ENCODE measurements around the gene PIGR.

Gene PIGR

GRCh38 chr1:206958144-206958543 lies 11.9 kb upstream of the PIGR start:
- ATAC-seq, result no peak
- TF ChIP-seq ZNF70 (CRISPR knock-in tag; IDR thresholded peaks at IDR 0.05) (no peak), ESRRG (CRISPR knock-in tag; IDR thresholded peaks at IDR 0.05) (no peak), PATZ1 (CRISPR knock-in tag; IDR thresholded peaks at IDR 0.05; ENCODE audit: borderline replicate concordance) (no peak), ISL1 (CRISPR knock-in tag; IDR thresholded peaks at IDR 0.05) (no peak), ZC3H10 (CRISPR knock-in tag; IDR thresholded peaks at IDR 0.05) (no peak), ZFP30 (CRISPR knock-in tag; IDR thresholded peaks at IDR 0.05) (no peak), ZNF565 (CRISPR knock-in tag; conservative IDR thresholded peaks at IDR 0.05; ENCODE audit: low read depth) (no peak), RARB (CRISPR knock-in tag; IDR thresholded peaks at IDR 0.05) (no peak)
- TF ChIP-seq, protein P1, sequence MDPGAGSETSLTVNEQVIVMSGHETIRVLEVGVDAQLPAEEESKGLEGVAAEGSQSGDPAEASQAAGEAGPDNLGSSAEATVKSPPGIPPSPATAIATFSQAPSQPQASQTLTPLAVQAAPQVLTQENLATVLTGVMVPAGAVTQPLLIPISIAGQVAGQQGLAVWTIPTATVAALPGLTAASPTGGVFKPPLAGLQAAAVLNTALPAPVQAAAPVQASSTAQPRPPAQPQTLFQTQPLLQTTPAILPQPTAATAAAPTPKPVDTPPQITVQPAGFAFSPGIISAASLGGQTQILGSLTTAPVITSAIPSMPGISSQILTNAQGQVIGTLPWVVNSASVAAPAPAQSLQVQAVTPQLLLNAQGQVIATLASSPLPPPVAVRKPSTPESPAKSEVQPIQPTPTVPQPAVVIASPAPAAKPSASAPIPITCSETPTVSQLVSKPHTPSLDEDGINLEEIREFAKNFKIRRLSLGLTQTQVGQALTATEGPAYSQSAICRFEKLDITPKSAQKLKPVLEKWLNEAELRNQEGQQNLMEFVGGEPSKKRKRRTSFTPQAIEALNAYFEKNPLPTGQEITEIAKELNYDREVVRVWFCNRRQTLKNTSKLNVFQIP (CRISPR knock-in tag; IDR thresholded peaks at IDR 0.05; ENCODE audit: borderline replicate concordance, low read depth), result no peak

- ATAC-seq, result no peak
- TF ChIP-seq RARB (CRISPR knock-in tag; IDR thresholded peaks at IDR 0.05) (no peak), ISL1 (CRISPR knock-in tag; IDR thresholded peaks at IDR 0.05) (no peak), ZNF70 (CRISPR knock-in tag; IDR thresholded peaks at IDR 0.05) (no peak), ESRRG (CRISPR knock-in tag; IDR thresholded peaks at IDR 0.05) (no peak), ZFP3 (CRISPR knock-in tag; IDR thresholded peaks at IDR 0.05) (no peak), SNAI2 (CRISPR knock-in tag; IDR thresholded peaks at IDR 0.05) (no peak), ZC3H10 (CRISPR knock-in tag; IDR thresholded peaks at IDR 0.05) (no peak), TOX (CRISPR knock-in tag; IDR thresholded peaks at IDR 0.05; ENCODE audit: borderline replicate concordance) (no peak), ZNF565 (CRISPR knock-in tag; conservative IDR thresholded peaks at IDR 0.05; ENCODE audit: low read depth) (no peak), OSR1 (CRISPR knock-in tag; IDR thresholded peaks at IDR 0.05) (no peak), ARNTL (CRISPR knock-in tag; IDR thresholded peaks at IDR 0.05; ENCODE audit: borderline replicate concordance, low read depth) (no peak), PATZ1 (CRISPR knock-in tag; IDR thresholded peaks at IDR 0.05; ENCODE audit: borderline replicate concordance) (no peak)
- TF ChIP-seq, protein P1 (CRISPR knock-in tag; IDR thresholded peaks at IDR 0.05; ENCODE audit: borderline replicate concordance, low read depth), result no peak
These were observed 11.4 kb upstream of the PIGR start for GRCh38 chr1:206957639-206958038.

DNA sequence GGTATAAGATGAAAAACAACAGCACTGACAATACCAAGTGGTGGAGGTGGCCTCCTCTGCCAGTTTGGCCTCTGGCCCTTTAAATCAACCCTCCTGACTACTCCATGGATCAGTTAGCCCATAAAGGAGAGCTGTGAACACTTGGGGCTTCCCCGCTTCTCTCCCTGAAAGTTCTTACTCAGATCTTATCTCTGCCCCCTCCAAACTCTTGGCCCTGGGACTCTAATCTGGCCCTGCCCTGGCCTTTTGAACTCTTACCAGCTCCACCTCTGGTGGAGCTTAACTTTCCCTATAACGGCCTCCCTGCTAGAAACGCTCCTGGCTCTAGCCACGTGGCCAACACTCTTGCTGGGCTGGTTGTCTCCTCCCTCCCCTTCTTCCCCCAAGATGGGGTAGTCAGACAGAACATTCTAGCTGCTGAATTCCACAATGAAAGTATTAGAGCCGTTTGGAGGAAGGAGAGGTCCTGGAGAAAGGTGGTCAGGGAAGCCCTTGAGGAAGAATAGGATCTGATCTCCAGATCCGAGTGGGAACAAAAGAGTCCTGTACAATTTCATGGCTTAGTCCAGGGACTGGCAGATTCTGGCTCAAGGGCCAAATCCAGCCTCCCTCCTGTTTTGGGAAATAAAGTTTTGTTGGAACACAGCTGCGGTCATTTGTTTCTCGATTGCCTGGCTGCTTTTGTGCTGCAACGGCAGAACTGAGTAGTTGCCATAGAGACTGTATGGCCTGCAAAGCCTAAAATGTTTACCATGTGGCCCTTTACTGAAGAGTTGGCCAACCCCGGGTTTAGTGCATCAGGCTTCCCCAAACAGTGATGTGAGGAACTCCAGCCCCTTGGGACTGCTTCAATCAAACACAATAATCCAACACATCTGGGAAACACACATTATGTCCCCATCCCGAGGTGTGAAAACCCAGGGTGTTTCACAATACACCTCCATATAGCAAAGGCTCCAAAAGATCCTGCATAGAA lies 9.5 kb upstream of the PIGR start:
- TF ChIP-seq ZFP30 (CRISPR knock-in tag; IDR thresholded peaks at IDR 0.05) (no peak), PPARA (CRISPR knock-in tag; IDR thresholded peaks at IDR 0.05; ENCODE audit: borderline replicate concordance) (no peak), SNAI2 (CRISPR knock-in tag; IDR thresholded peaks at IDR 0.05) (no peak), ESRRG (CRISPR knock-in tag; IDR thresholded peaks at IDR 0.05) (no peak), GLIS3 (CRISPR knock-in tag; IDR thresholded peaks at IDR 0.05) (no peak), ISL1 (CRISPR knock-in tag; IDR thresholded peaks at IDR 0.05) (no peak), ZC3H10 (CRISPR knock-in tag; IDR thresholded peaks at IDR 0.05) (no peak), ZNF70 (CRISPR knock-in tag; IDR thresholded peaks at IDR 0.05) (no peak)
- TF ChIP-seq, protein P2, sequence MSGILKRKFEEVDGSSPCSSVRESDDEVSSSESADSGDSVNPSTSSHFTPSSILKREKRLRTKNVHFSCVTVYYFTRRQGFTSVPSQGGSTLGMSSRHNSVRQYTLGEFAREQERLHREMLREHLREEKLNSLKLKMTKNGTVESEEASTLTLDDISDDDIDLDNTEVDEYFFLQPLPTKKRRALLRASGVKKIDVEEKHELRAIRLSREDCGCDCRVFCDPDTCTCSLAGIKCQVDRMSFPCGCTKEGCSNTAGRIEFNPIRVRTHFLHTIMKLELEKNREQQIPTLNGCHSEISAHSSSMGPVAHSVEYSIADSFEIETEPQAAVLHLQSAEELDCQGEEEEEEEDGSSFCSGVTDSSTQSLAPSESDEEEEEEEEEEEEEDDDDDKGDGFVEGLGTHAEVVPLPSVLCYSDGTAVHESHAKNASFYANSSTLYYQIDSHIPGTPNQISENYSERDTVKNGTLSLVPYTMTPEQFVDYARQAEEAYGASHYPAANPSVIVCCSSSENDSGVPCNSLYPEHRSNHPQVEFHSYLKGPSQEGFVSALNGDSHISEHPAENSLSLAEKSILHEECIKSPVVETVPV (CRISPR knock-in tag; IDR thresholded peaks at IDR 0.05), result no peak
- no peak for ATAC-seq

Data from SK-N-SH treated with all-trans-retinoic acid at 6 μM for 48 hours (cell line).